ENCODE results near the gene MRTFB.

Gene MRTFB

GRCh38 chr16:14155572-14156190, 84.6 kb downstream of the MRTFB start:
- TF ChIP-seq, protein P1, sequence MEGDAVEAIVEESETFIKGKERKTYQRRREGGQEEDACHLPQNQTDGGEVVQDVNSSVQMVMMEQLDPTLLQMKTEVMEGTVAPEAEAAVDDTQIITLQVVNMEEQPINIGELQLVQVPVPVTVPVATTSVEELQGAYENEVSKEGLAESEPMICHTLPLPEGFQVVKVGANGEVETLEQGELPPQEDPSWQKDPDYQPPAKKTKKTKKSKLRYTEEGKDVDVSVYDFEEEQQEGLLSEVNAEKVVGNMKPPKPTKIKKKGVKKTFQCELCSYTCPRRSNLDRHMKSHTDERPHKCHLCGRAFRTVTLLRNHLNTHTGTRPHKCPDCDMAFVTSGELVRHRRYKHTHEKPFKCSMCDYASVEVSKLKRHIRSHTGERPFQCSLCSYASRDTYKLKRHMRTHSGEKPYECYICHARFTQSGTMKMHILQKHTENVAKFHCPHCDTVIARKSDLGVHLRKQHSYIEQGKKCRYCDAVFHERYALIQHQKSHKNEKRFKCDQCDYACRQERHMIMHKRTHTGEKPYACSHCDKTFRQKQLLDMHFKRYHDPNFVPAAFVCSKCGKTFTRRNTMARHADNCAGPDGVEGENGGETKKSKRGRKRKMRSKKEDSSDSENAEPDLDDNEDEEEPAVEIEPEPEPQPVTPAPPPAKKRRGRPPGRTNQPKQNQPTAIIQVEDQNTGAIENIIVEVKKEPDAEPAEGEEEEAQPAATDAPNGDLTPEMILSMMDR (IDR thresholded peaks at IDR 0.05; ENCODE audit: low read depth, low read length, missing control alignments): no peak
- no peak for DNase-seq (ENCODE audit: extremely low read depth, low read depth)
- no peak overlapping the region for H3K4me3 ChIP-seq (replicated peaks; ENCODE audit: low read depth, low read length)

DNA sequence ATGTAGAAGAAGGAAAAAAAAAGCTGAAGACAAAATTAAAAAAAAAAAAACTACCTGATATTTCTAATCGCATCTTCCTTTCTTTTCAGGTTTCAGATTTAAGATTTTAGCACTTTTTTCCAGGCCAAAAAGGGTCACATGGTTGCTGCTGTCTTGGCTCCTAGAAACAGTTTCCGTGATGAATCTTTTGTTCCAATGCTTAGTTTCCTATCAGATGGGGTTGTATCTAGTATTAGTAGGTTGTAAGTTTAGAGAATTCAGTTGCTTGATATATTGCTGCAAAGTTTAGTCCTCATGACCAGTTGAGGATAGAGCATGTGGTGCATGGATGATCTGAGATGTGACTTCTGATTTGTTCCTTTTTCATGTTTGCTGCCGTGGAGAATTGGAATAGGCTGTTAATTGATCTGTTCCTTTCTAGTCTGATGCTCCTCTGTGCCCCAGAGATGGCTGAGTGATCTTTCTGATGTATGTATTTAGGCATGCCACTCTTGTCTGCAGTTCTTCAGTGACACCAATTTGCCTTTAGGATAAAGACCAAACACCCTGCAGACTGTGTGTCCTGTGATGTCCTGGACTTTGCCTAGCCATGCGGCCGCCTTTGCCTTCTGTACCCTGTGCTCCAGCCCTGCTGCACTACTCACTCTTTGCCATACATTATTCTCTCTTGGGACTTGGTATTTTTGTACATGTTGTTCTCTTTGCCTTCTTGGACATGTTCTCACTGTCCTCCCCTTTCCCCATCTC, 94.0 kb downstream of the MRTFB start:
- TF ChIP-seq, protein P1 (IDR thresholded peaks at IDR 0.05; ENCODE audit: low read depth, low read length, missing control alignments): no peak
- DNase-seq (ENCODE audit: extremely low read depth, low read depth): no peak

GRCh38 chr16:14168146-14168545, 97.0 kb downstream of the MRTFB start:
- no peak for DNase-seq (ENCODE audit: extremely low read depth, low read depth)
- H3K4me3 ChIP-seq (replicated peaks; ENCODE audit: low read depth, low read length): no peak overlapping the region
- TF ChIP-seq, protein P1 (IDR thresholded peaks at IDR 0.05; ENCODE audit: low read depth, low read length, missing control alignments): no peak

More for the DNA sequence above, 94.0 kb downstream of the MRTFB start:
- no peak overlapping the region for H3K4me3 ChIP-seq (replicated peaks; ENCODE audit: low read depth, low read length)

DNA sequence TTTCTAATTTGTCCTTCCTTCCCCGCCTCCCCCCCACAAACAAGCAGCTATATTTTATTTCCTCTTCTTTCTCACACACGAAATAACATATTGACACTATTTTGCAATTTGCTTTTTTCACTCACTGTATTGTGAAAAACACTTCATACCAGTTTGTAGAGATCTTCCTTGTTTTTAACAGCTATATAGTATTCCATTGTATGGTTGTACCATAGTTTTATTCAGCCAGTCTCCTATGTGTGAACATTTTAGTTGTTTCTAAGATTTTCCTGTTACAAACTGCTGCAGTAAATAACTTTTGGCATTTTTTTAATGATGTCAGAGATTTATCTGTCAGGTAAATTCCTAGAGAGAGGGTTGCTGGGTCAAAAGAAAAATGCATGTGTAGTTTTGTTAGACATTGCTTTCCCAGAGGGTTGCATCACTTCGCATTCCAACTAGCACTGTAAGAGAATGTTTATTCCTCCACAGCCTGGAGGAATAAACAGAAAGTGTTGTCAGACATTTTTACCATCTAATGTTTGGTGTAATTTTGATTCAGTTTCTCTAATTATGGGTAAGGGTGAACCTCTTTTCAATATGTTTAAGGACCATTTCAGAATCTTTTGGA, 101.2 kb downstream of the MRTFB start:
- TF ChIP-seq, protein P1 (IDR thresholded peaks at IDR 0.05; ENCODE audit: low read depth, low read length, missing control alignments): no peak

GRCh38 chr16:14175086-14175485, 104.0 kb downstream of the MRTFB start:
- H3K4me3 ChIP-seq (replicated peaks; ENCODE audit: low read depth, low read length): no peak overlapping the region
- DNase-seq (ENCODE audit: extremely low read depth, low read depth): no peak
- TF ChIP-seq, protein P1 (IDR thresholded peaks at IDR 0.05; ENCODE audit: low read depth, low read length, missing control alignments): no peak

More for the DNA sequence above, 101.2 kb downstream of the MRTFB start:
- DNase-seq (ENCODE audit: extremely low read depth, low read depth): peak; percentile 25
- H3K4me3 ChIP-seq (replicated peaks; ENCODE audit: low read depth, low read length): no peak overlapping the region

DNA sequence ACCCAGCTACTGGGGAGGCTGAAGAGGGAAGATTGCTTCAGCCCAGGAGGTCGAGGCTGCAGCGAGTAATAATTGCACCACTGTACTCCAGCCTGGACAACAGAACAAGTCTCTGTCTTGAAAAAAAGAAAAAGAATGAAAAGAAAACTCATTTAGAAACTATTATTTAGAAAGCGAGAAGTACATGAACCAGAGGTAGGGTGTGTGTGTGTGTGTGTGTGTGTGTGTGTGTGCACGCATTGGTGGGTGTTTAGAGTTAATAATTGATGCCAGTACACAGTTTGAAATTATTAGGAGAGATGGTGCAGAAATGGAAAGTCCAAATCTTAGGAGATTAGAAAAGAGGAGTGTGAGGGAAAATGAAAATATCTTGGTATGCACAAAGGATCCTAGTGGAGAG, 106.6 kb downstream of the MRTFB start:
- DNase-seq (ENCODE audit: extremely low read depth, low read depth): no peak
- TF ChIP-seq, protein P1 (IDR thresholded peaks at IDR 0.05; ENCODE audit: low read depth, low read length, missing control alignments): no peak
- no peak overlapping the region for H3K4me3 ChIP-seq (replicated peaks; ENCODE audit: low read depth, low read length)
